Trophoblast cell (in vitro differentiated cells and primary cell): ENCODE results near the gene OPA3.
A peak's percentile ranks its signal among the peaks of the same experiment; 100 is the strongest.

Experiments used
- DNase-seq, 2 donors: peaks; one replicate each; pipeline ENCODE4 v3.0.0-alpha.2; 2016
- H2AFZ ChIP-seq: 2 replicates; pipeline ENCODE4 v1.6.1; 2013; ENCODE audit warnings: low read length, moderate library complexity, mild to moderate bottlenecking; ENCODE audit not compliant: insufficient read depth, poor library complexity
- H2AK5ac ChIP-seq: 2 replicates; pipeline ENCODE4 v1.6.1; 2013; ENCODE audit warnings: mild to moderate bottlenecking, low read length
- H2BK120ac ChIP-seq: 2 replicates; pipeline ENCODE4 v1.6.1; 2013; ENCODE audit warnings: low read length, mild to moderate bottlenecking, moderate library complexity; ENCODE audit not compliant: insufficient read depth, poor library complexity
- H2BK12ac ChIP-seq: 2 replicates; pipeline ENCODE4 v1.6.1; 2013; ENCODE audit warnings: mild to moderate bottlenecking, low read length, moderate library complexity
- H2BK5ac ChIP-seq: 2 replicates; pipeline ENCODE4 v1.6.1; 2013; ENCODE audit warnings: low read length, low read depth, moderate library complexity, mild to moderate bottlenecking; ENCODE audit not compliant: poor library complexity
- H3K14ac ChIP-seq: 2 replicates; pipeline ENCODE4 v1.6.1; 2013; ENCODE audit warnings: mild to moderate bottlenecking, low read length
- H3K18ac ChIP-seq: 2 replicates; pipeline ENCODE4 v1.6.1; 2013; ENCODE audit warnings: mild to moderate bottlenecking, low read length
- H3K23ac ChIP-seq: 2 replicates; pipeline ENCODE4 v1.6.1; 2013; ENCODE audit warnings: low read length
- H3K27ac ChIP-seq: 2 replicates; pipeline ENCODE4 v1.5.1; 2013; ENCODE audit warnings: low read depth, mild to moderate bottlenecking, inconsistent platforms, low read length, moderate library complexity
- H3K27me3 ChIP-seq: 2 replicates; pipeline ENCODE4 v1.6.1; 2013; ENCODE audit warnings: inconsistent platforms, mild to moderate bottlenecking, low read length, moderate library complexity; ENCODE audit not compliant: insufficient read depth
- H3K36me3 ChIP-seq, 2 experiments: 1 replicate in 1 of 2; 2 replicates in 1 of 2; pipeline ENCODE4 v1.6.1; 2013; ENCODE audit warnings: low read length in 2 of 2, mild to moderate bottlenecking in 2 of 2, moderate library complexity in 1 of 2; ENCODE audit not compliant: insufficient read depth in 2 of 2, control insufficient read depth in 1 of 2
- H3K4ac ChIP-seq: 2 replicates; pipeline ENCODE4 v1.6.1; 2013; ENCODE audit warnings: low read depth, mild to moderate bottlenecking, low read length, moderate library complexity
- H3K4me1 ChIP-seq, 2 experiments: 1 replicate in 1 of 2; 2 replicates in 1 of 2; pipeline ENCODE4 v1.6.1; 2013; ENCODE audit warnings: low read length in 2 of 2, mild to moderate bottlenecking in 2 of 2, moderate library complexity in 1 of 2; ENCODE audit not compliant: insufficient read depth in 2 of 2, control insufficient read depth in 1 of 2
- H3K4me2 ChIP-seq: 2 replicates; pipeline ENCODE4 v1.6.1; 2013; ENCODE audit warnings: inconsistent platforms, mild to moderate bottlenecking, low read length, moderate library complexity
- H3K4me3 ChIP-seq: 2 replicates; pipeline ENCODE4 v1.5.1; 2013; ENCODE audit warnings: mild to moderate bottlenecking, low read depth, low read length, inconsistent platforms
- H3K79me1 ChIP-seq: one replicate; pipeline ENCODE4 v1.6.1; 2013; ENCODE audit warnings: low read length
- H3K79me2 ChIP-seq: 2 replicates; pipeline ENCODE4 v1.6.1; 2013; ENCODE audit warnings: low read length, mild to moderate bottlenecking; ENCODE audit not compliant: control insufficient read depth, insufficient read depth, poor library complexity
- H3K9ac ChIP-seq: 2 replicates; pipeline ENCODE4 v1.6.1; 2013; ENCODE audit warnings: mild to moderate bottlenecking, low read length
- H3K9me3 ChIP-seq: 2 replicates; pipeline ENCODE4 v1.6.1; 2013; ENCODE audit warnings: low read depth, mild to moderate bottlenecking, control low read depth, inconsistent platforms, low read length; ENCODE audit not compliant: insufficient read depth
- H4K12ac ChIP-seq: 2 replicates; pipeline ENCODE4 v1.6.1; 2013; ENCODE audit warnings: low read depth, mild to moderate bottlenecking, low read length, moderate library complexity
- H4K8ac ChIP-seq: 2 replicates; pipeline ENCODE4 v1.6.1; 2013; ENCODE audit warnings: low read depth, mild to moderate bottlenecking, low read length, moderate library complexity
- H4K91ac ChIP-seq: one replicate; pipeline ENCODE4 v1.6.1; 2013; ENCODE audit warnings: low read depth, mild to moderate bottlenecking, low read length, moderate library complexity
- WGBS: extraction: QIAGEN DNeasy Blood & Tissue Kit; methylation state at CpG from one replicate; pipeline ENCODE4 v1.1.7; 2013; ENCODE audit warnings: missing lambda C conversion rate; ENCODE audit not compliant: insufficient read length, insufficient coverage; ENCODE audit errors: extremely low coverage; 5-methylcytosine and 5-hydroxymethylcytosine counted together

The OPA3 gene

DNA sequence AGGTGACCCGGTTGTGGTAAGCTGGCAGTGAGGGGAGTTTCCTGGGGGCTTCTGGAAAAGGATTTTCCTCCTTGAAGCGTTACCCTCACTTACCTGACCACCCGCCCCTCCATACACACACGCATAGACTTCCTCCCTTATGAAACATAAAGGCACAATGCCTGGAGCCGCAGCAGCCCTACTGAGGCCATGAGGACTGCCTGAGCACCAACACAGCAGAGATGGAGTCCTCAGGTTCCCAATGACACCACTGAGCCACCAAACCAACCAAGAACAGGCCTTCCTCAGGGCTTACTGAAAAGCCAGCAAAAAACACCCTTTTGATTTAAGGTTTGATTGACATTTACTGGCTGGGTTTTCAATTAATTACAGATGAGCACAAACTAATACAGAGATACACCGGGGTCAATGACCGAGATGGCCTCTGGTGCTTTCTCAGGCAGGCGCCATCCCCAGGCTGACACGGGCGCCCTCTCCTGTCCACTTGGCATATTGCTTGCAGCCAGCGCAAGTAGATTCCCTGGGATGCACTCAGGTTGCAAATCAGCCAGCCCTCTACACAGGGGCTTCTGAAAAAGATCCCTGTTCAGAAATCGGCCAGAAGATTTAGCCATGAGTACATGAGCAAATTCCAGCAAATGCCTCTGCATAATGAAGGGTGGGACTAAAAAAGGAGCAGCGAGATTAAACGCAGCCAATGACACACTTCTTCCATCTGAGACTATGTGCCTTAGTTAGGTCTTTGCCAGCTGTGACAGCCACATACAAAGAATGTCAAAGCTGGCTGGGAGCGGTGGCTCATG is 14.8 kb downstream of the OPA3 start:
- Histone ChIP-seq H2BK12ac (no peak overlapping the region), H3K18ac (no peak overlapping the region), H3K4ac (no peak overlapping the region), H3K27ac (no peak overlapping the region), H3K36me3 (no peaks in the 10 kb centered on the region), H3K79me1 (no peaks in the 10 kb centered on the region), H4K12ac (no peak overlapping the region), H4K8ac (no peak overlapping the region), H3K9me3 (no peaks in the 10 kb centered on the region), H2AFZ (no peak overlapping the region), H3K4me3 (no peak overlapping the region), H2BK120ac (no peak overlapping the region), H3K4me2 (no peak overlapping the region), H4K91ac (no peak overlapping the region), H3K4me1 (no peaks in the 10 kb centered on the region), H3K79me2 (peaks cover 2% of the 10 kb centered on the region), H2AK5ac (no peak overlapping the region), H3K27me3 (no peaks in the 10 kb centered on the region), H3K14ac (no peak overlapping the region), H2BK5ac (no peak overlapping the region), H3K9ac (no peak overlapping the region), H3K23ac (no peak overlapping the region)
- WGBS, result no CpG with 5 or more reads among the region's 15 CpGs
- DNase-seq, result peak; percentile 50 to 82

- H4K8ac ChIP-seq, result no peak overlapping the region
- H2AFZ ChIP-seq, result no peak overlapping the region
- WGBS, result no CpG with 5 or more reads among the region's 3 CpGs
- H3K79me2 ChIP-seq, result no peaks in the 10 kb centered on the region
- H2BK5ac ChIP-seq, result no peak overlapping the region
- H3K4me2 ChIP-seq, result no peak overlapping the region
- H3K36me3 ChIP-seq, result no peaks in the 10 kb centered on the region
- no peaks in the 10 kb centered on the region for H3K27me3 ChIP-seq
- H3K27ac ChIP-seq, result no peak overlapping the region
- H3K14ac ChIP-seq, result no peak overlapping the region
- peak overlapping the region; percentile 56 for H3K4me3 ChIP-seq
- no peak overlapping the region for H2BK12ac ChIP-seq
- no peak overlapping the region for H2BK120ac ChIP-seq
- no peak overlapping the region for H3K23ac ChIP-seq
- H3K9me3 ChIP-seq, result no peaks in the 10 kb centered on the region
- H3K79me1 ChIP-seq, result no peaks in the 10 kb centered on the region
- H4K12ac ChIP-seq, result no peak overlapping the region
- no peak overlapping the region for H3K4ac ChIP-seq
- peaks cover 0 to 2% of the 10 kb centered on the region in 2 experiments for H3K4me1 ChIP-seq
- H4K91ac ChIP-seq, result no peak overlapping the region
- DNase-seq, result no peak
- no peak overlapping the region for H2AK5ac ChIP-seq
- no peak overlapping the region for H3K9ac ChIP-seq
- no peak overlapping the region for H3K18ac ChIP-seq
Measured at GRCh38 chr19:45568732-45569131, 15.9 kb downstream of the OPA3 start.

GRCh38 chr19:45567609-45568008 is 17.0 kb downstream of the OPA3 start:
- Histone ChIP-seq H3K79me2 (no peaks in the 10 kb centered on the region), H4K8ac (no peak overlapping the region), H4K12ac (no peak overlapping the region), H3K79me1 (no peaks in the 10 kb centered on the region), H3K4me3 (no peak overlapping the region), H3K36me3 (no peaks in the 10 kb centered on the region), H3K9me3 (no peaks in the 10 kb centered on the region), H3K27ac (no peak overlapping the region), H2BK120ac (no peak overlapping the region), H2BK5ac (no peak overlapping the region), H2AK5ac (no peak overlapping the region), H2AFZ (no peak overlapping the region), H3K4me1 (peaks cover 0 to 2% of the 10 kb centered on the region in 2 experiments), H3K14ac (no peak overlapping the region), H3K4me2 (no peak overlapping the region), H4K91ac (no peak overlapping the region), H3K18ac (no peak overlapping the region), H2BK12ac (no peak overlapping the region), H3K4ac (no peak overlapping the region), H3K9ac (no peak overlapping the region), H3K27me3 (no peaks in the 10 kb centered on the region), H3K23ac (no peak overlapping the region)
- WGBS, result no CpG with 5 or more reads among the region's 2 CpGs
- no peak for DNase-seq

GRCh38 chr19:45564131-45564780 is 20.3 kb downstream of the OPA3 start:
- Histone ChIP-seq H3K36me3 (no peaks in the 10 kb centered on the region), H4K12ac (no peak overlapping the region)
- WGBS, result no CpG with 5 or more reads among the region's 5 CpGs

More at GRCh38 chr19:45564131-45564780, 20.3 kb downstream of the OPA3 start:
- Histone ChIP-seq H3K79me2 (no peaks in the 10 kb centered on the region), H3K9me3 (no peaks in the 10 kb centered on the region), H3K4me2 (no peak overlapping the region), H3K4me3 (no peak overlapping the region), H3K9ac (no peak overlapping the region), H4K91ac (no peak overlapping the region), H4K8ac (no peak overlapping the region), H2AFZ (no peak overlapping the region), H3K4me1 (peaks cover 0 to 2% of the 10 kb centered on the region in 2 experiments), H3K18ac (no peak overlapping the region), H3K14ac (no peak overlapping the region), H2BK5ac (no peak overlapping the region), H3K79me1 (no peaks in the 10 kb centered on the region), H3K27ac (no peak overlapping the region), H3K23ac (no peak overlapping the region), H3K4ac (no peak overlapping the region), H2BK12ac (no peak overlapping the region), H2BK120ac (no peak overlapping the region), H2AK5ac (no peak overlapping the region), H3K27me3 (no peaks in the 10 kb centered on the region)
- no peak for DNase-seq
